B cell (primary cell): ENCODE measurements around the gene PHF21B.

Experiments
- EZH2 ChIP-seq: IDR thresholded peaks from 2 replicates; pipeline ENCODE4 v1.6.1; 2012; ENCODE audit warnings: borderline replicate concordance, low read depth, mild to moderate bottlenecking, moderate library complexity, low read length; ENCODE audit not compliant: insufficient read depth, poor library complexity, severe bottlenecking
- TF ChIP-seq, protein P1 (sequence below): fragments of 200-600 bp; IDR thresholded peaks from one replicate; pipeline ENCODE4 v1.8.0; 2022; ENCODE audit warnings: antibody characterized with exemption, mild to moderate bottlenecking

DNA sequence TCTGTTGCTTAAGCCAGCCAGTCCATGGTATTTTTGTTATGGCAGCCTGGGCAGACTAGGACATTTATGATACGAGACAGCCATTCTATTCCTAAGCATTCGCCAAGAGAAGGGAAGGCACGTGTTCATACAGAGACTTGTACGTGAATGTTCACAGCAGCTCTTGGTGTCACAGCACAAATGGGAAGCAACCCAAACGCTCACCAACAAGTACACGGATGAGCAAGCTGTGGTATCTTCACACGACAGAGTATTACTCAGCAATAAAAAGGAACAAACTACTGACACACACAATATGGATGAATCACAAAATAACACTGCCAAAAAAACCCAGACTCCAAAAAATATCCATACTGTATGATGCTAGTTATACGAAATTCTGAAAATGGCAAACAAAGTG is 85.1 kb downstream of the PHF21B start:
- TF ChIP-seq, protein P1, sequence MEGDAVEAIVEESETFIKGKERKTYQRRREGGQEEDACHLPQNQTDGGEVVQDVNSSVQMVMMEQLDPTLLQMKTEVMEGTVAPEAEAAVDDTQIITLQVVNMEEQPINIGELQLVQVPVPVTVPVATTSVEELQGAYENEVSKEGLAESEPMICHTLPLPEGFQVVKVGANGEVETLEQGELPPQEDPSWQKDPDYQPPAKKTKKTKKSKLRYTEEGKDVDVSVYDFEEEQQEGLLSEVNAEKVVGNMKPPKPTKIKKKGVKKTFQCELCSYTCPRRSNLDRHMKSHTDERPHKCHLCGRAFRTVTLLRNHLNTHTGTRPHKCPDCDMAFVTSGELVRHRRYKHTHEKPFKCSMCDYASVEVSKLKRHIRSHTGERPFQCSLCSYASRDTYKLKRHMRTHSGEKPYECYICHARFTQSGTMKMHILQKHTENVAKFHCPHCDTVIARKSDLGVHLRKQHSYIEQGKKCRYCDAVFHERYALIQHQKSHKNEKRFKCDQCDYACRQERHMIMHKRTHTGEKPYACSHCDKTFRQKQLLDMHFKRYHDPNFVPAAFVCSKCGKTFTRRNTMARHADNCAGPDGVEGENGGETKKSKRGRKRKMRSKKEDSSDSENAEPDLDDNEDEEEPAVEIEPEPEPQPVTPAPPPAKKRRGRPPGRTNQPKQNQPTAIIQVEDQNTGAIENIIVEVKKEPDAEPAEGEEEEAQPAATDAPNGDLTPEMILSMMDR = no peak
- TF ChIP-seq EZH2 = no peak
